ENCODE data around the gene LGALS7B. TPM values are rescaled to one million over a fixed set of nuclear protein-coding genes. Genes with fewer than 3 reads are reported as not detected.
"Not testable (repeated sequence)": the region's sequence is repeated elsewhere in the genome, so short reads cannot be mapped to it uniquely, and the experiment has no call there.

The LGALS7B gene
- total RNA-seq, 2 experiments from 2014 or later: not detected

DNA sequence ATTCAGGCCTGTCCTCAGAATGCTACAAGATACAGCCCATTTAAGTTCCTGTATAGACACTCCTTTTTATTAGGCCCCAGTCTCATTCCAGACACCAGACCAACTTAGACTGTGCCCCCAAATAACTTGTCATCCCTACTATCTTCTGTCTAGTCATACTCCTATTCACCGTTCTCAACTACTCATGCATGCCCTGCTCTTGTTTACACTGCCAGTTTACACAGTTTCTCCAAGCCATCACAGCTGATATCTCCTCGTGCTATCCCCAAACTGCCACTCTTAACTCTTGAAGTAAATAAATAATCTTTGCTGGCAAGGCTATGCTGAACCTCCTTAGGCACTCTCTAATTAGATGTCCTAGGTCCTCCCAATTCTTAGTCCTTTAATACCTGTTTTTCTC, 34.8 kb upstream of the LGALS7B start:
- H3K4me3 Mint-ChIP-seq; H3K36me3 Mint-ChIP-seq (ENCODE audit: low read depth); DNase-seq; H3K27ac Mint-ChIP-seq; H3K4me1 Mint-ChIP-seq (ENCODE audit: low read depth); H3K9me3 Mint-ChIP-seq; intact Hi-C loops (cut with micrococcal nuclease); H3K27me3 Mint-ChIP-seq (ENCODE audit: low read depth); CTCF ChIA-PET: not testable (repeated sequence)

DNA sequence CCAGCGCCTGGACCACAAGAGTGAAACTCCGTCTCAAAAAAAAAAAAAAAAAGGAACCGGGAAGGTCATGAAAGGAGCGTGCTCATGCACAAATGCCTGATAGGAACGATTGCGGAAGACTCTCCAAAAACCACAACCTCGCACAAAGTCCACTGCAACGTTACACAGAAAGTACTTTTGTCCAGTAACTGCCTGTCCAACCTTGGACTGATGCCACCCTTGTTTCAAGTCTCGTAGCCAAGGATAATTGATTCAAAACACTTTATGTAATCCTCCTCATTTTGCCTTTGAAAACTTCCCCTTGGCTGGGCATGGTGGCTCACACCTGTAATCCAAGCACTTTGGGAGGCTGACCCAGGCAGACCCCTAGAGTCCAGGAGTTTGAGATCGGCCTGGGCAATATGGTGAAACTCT, 29.4 kb upstream of the LGALS7B start:
- H3K4me1 Mint-ChIP-seq (ENCODE audit: low read depth): no peaks in the 10 kb centered on the region
- CTCF ChIA-PET: no interaction called here
- no peak overlapping the region for H3K27ac Mint-ChIP-seq
- no peaks in the 10 kb centered on the region for H3K36me3 Mint-ChIP-seq (ENCODE audit: low read depth)
- no peak overlapping the region for H3K4me3 Mint-ChIP-seq
- no peak for DNase-seq
- intact Hi-C loops (cut with micrococcal nuclease): no loop called here
- H3K9me3 Mint-ChIP-seq: no peaks in the 10 kb centered on the region
- H3K27me3 Mint-ChIP-seq (ENCODE audit: low read depth): no peaks in the 10 kb centered on the region

DNA sequence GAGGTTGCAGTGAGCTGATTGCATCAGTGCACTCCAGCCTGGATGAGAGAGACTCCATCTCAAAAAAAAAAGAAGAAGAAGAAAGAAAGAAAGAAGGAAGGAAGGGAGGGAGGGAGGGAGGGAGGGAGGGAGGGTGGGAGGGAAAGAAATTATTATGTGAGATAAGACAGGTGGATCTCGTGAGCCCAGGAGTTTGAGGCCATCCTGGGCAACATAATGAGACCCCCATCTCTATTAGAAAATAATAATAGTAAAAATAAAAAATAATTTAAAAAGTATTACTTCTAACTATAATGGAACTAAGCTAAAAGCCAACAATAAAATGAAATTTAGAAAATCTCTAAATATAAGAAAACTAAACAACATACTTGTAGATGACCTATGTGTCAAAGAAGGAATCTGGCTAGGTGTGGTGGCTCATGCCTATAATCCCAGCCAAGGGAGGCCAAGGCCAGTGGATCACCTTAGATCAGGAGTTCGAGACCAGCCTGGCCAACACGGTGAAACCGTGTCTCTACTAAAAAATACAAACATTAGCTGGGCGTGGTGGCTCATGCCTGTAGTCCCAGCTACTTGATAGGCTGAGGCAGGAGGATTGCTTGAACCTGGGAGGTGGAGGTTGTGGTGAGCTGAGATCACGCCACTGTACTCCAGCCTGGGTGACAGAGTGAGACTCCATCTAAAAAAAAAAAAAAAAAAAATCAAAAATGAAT, 28.0 kb upstream of the LGALS7B start:
- CTCF ChIA-PET: interaction anchor here (0.6 kb wide), 1 partner anchor 1538 kb away, joined by 3 read pairs; no protein-coding TSS in a partner anchor

DNA sequence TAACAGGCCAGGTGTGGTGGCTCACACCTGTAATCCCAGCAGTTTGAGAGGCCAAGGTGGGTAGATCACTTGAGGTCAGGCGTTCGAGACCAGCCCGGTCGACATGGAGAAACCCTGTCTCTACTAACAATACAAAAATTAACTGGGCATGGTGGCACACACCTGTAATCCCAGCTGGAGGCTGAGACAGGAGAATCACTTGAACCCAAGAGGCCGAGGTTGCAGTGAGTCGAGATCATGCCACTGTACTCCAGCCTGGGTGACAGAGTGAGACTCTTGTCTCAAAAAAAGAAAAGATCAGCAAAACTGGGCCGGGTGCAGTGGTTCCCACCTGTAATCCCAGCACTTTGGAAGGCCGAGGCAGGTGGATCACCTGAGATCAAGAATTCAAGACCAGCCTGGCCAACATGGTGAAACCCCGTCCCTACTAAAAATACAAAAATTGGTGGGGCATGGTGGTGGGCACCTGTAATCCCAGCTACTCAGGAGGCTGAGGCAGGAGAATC, 27.1 kb upstream of the LGALS7B start:
- H3K4me3 Mint-ChIP-seq; CTCF ChIA-PET; intact Hi-C loops (cut with micrococcal nuclease); H3K9me3 Mint-ChIP-seq; H3K27me3 Mint-ChIP-seq (ENCODE audit: low read depth); H3K36me3 Mint-ChIP-seq (ENCODE audit: low read depth); DNase-seq; H3K4me1 Mint-ChIP-seq (ENCODE audit: low read depth); H3K27ac Mint-ChIP-seq: not testable (repeated sequence)

More for the DNA sequence above, 28.0 kb upstream of the LGALS7B start:
- H3K4me1 Mint-ChIP-seq (ENCODE audit: low read depth); H3K4me3 Mint-ChIP-seq; H3K9me3 Mint-ChIP-seq; H3K27me3 Mint-ChIP-seq (ENCODE audit: low read depth); H3K36me3 Mint-ChIP-seq (ENCODE audit: low read depth); intact Hi-C loops (cut with micrococcal nuclease); H3K27ac Mint-ChIP-seq; DNase-seq: not testable (repeated sequence)

DNA sequence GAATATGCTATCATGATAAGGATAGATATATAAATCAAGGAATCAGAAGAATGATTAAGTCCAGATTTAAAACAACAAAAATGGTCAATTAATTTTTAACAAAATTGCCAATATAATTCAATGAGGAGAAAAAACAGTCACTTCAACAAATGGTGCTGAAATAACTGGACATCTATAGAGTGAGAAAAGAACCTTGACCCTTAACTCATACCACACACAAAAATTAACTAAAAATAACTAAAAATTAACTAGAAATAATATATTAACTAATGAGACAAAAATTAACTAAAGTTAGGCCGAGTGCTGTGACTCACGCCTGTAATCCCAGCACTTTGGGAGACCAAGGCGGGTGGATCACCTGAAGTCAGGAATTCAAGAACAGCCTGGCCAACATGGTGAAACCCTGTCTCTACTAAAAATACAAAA, 25.2 kb upstream of the LGALS7B start:
- no peaks in the 10 kb centered on the region for H3K9me3 Mint-ChIP-seq
- intact Hi-C loops (cut with micrococcal nuclease): no loop called here
- DNase-seq: no peak
- H3K4me1 Mint-ChIP-seq (ENCODE audit: low read depth): no peaks in the 10 kb centered on the region
- CTCF ChIA-PET: no interaction called here
- no peaks in the 10 kb centered on the region for H3K27me3 Mint-ChIP-seq (ENCODE audit: low read depth)
- H3K4me3 Mint-ChIP-seq: no peak overlapping the region
- H3K27ac Mint-ChIP-seq: no peak overlapping the region
- no peaks in the 10 kb centered on the region for H3K36me3 Mint-ChIP-seq (ENCODE audit: low read depth)

DNA sequence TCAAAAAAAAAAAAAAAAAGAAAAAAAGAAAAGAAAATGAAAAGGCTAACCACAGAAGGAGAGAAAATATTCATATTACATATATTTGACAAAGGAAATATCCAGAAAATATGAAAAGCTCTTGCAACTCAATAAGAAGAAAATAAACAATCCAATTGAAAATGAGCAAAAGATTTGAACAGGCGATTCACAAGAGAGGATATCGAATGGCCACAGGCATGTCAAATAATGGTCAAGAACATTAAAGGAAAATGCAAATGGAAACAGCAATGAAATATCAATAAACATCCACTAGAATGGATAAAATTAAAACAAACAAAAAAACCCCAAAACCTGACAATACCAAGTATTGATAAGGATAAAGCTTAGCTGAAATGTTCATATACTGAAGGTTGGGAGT, 23.8 kb upstream of the LGALS7B start:
- H3K4me1 Mint-ChIP-seq (ENCODE audit: low read depth): peaks cover 6% of the 10 kb centered on the region
- intact Hi-C loops (cut with micrococcal nuclease): no loop called here

DNA sequence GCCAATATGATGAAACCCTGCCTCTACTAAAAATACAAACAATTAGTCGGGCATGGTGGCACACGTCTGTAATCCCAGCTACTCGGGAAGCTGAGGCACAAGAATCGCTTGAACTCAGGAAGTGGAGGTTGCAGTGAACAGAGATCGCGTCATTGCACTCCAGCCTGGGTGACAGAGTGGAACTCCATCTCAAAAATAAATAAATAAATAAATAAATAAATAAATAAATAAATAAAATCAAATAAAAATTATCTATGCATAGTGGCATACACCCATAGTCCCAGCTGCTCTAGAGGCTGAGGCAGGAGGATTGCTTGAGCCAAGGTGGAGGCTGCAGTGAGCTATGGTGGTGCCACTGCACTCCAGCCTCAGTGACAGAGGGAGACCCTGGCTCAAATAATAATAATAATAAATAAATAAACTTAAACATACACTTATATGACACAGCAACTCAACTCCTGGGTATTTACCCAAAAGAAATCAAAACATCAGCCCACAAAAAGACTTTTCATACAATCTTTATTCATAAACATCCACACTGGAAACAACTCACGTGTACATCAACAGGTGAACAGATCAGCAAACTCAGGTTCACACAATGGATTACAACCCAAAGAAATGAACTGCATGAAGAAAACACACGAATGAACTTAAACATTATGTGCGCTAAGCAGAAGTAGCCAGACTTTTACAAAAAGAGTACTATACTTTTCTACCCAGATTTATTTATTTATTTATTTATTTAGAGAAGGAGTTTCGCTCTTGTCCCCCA, 22.5 kb upstream of the LGALS7B start:
- no peaks in the 10 kb centered on the region for H3K9me3 Mint-ChIP-seq
- no peak for DNase-seq
- CTCF ChIA-PET: no interaction called here
- no peaks in the 10 kb centered on the region for H3K36me3 Mint-ChIP-seq (ENCODE audit: low read depth)
- H3K27me3 Mint-ChIP-seq (ENCODE audit: low read depth): no peaks in the 10 kb centered on the region
- H3K4me3 Mint-ChIP-seq: no peak overlapping the region
- intact Hi-C loops (cut with micrococcal nuclease): no loop called here
- no peak overlapping the region for H3K27ac Mint-ChIP-seq
- H3K4me1 Mint-ChIP-seq (ENCODE audit: low read depth): peaks cover 6% of the 10 kb centered on the region

More for the DNA sequence above, 23.8 kb upstream of the LGALS7B start:
- no peaks in the 10 kb centered on the region for H3K9me3 Mint-ChIP-seq
- H3K27me3 Mint-ChIP-seq (ENCODE audit: low read depth): no peaks in the 10 kb centered on the region
- H3K27ac Mint-ChIP-seq: no peak overlapping the region
- H3K4me3 Mint-ChIP-seq: no peak overlapping the region
- H3K36me3 Mint-ChIP-seq (ENCODE audit: low read depth): no peaks in the 10 kb centered on the region
- no peak for DNase-seq
- CTCF ChIA-PET: no interaction called here

DNA sequence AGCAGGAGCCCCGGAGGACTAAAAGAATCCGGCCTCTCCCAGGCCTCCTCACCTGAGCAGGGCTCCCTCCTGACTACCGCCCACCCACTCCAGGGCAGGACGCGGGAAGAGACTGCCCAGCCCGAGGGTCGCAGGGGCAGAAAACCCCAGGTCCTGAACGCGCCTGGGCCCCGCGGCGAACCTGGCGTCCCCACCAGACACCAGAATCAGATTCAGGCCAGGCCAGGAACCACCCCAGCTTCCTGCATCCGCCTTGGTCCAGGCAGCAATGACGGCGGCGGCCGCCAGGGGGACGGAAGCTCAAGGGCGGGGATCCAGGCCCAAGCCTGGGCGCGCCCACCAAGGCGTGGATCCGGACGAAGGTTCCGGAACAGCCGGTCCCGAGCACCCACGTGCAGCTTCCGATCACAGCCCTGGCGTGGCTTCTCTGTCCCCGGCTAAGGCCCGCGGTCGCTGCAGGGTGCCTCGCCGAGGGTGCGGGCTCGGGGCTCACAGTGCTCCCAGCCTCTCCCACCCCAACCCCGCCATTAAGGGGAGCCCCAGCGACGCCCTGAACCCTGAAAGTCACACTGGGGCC, 19.3 kb upstream of the LGALS7B start:
- no peak overlapping the region for H3K27ac Mint-ChIP-seq
- H3K9me3 Mint-ChIP-seq: no peaks in the 10 kb centered on the region
- CTCF ChIA-PET: interaction anchor here (0.6 to 1.6 kb wide), 8 partner anchors 23 to 955 kb away, joined by 3 to 5 read pairs (median 4); no protein-coding TSS in a partner anchor
- H3K36me3 Mint-ChIP-seq (ENCODE audit: low read depth): no peaks in the 10 kb centered on the region
- intact Hi-C loops (cut with micrococcal nuclease): loop anchor here (2.0 kb wide), 1 partner anchor 61 kb away; the partner anchor contains the start of gene ECH1
- peaks cover 6% of the 10 kb centered on the region for H3K4me1 Mint-ChIP-seq (ENCODE audit: low read depth)
- DNase-seq: peak; percentile 91
- no peaks in the 10 kb centered on the region for H3K27me3 Mint-ChIP-seq (ENCODE audit: low read depth)
- H3K4me3 Mint-ChIP-seq: peak overlapping the region; percentile 47

DNA sequence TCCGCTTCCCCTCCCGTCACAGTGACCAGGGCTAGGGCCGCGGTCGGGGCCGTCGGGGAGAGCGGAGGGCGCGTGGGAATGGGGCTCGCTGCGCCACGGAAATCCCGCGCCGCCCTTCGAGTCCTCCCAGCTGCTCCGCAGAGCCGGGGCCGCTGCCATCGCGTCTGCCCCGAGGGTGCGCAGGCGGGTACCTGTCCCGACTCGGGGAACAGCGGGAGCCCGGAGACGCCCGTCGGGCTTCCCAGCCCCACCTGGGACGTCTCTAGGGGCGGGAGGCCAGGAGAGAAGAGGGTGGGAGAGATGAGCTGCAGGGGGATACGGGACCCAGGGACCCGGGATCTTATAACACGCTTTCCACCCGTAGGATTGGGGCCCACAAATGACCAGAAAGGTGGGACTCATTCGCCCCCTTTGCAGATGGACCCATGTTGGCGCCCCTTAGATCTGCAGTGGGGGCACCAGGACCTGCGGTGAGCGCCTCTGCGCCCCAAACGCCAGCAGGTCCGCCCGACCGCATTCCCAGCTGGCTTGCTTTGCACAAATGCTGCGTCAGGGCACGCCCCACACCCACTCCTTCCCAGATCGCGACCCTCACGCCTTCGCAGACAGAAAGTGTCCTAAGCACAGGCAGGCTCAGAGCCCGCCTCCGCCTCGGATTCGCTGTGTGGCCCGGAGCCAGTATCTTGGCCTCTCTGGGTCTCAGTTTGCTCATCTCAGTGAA, 18.6 kb upstream of the LGALS7B start:
- DNase-seq; H3K4me1 Mint-ChIP-seq (ENCODE audit: low read depth); H3K27me3 Mint-ChIP-seq (ENCODE audit: low read depth); H3K4me3 Mint-ChIP-seq; H3K27ac Mint-ChIP-seq; H3K36me3 Mint-ChIP-seq (ENCODE audit: low read depth); H3K9me3 Mint-ChIP-seq; intact Hi-C loops (cut with micrococcal nuclease): not testable (repeated sequence)
- CTCF ChIA-PET: interaction anchor here (1.2 to 1.6 kb wide), 4 partner anchors 23 to 161 kb away, joined by 3 to 5 read pairs (median 4); no protein-coding TSS in a partner anchor

DNA sequence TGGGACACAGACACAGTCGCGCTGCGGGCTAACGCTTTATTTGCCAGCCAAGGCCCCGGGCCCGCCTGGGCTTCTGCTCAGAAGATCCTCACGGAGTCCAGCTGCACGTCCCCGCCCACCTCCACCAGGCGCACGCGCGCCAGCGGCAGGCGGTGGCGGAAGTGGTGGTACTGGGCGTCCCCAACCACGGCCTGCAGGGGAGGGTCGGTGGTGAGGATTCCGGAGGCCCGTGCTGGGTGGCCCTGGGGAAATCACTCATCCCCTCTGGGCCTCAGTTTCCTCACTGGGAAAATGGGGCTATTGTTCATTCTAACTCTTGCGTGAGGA, 18.1 kb upstream of the LGALS7B start:
- DNase-seq; H3K27ac Mint-ChIP-seq; H3K27me3 Mint-ChIP-seq (ENCODE audit: low read depth); H3K36me3 Mint-ChIP-seq (ENCODE audit: low read depth); H3K9me3 Mint-ChIP-seq; intact Hi-C loops (cut with micrococcal nuclease); CTCF ChIA-PET; H3K4me3 Mint-ChIP-seq; H3K4me1 Mint-ChIP-seq (ENCODE audit: low read depth): not testable (repeated sequence)

DNA sequence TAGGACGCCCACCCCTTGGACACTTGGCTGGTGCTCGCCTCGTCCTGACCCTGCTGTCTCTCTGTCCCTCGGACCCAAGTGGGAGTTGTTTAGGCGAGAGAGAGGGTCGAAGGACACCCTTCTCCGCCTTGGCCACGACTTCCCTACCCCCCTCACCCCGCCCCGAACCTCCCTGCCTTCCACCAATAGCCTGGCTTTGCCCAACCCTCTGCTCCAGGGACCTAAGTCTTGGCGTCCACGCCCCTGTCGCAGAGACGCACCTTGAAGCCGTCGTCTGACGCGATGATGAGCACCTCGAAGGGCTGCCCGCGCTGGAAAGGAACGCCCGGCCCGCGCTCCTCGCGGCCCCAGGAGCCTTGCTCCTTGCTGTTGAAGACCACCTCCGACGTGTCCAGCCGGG, 17.4 kb upstream of the LGALS7B start:
- H3K4me1 Mint-ChIP-seq (ENCODE audit: low read depth); CTCF ChIA-PET; intact Hi-C loops (cut with micrococcal nuclease); H3K4me3 Mint-ChIP-seq; H3K27me3 Mint-ChIP-seq (ENCODE audit: low read depth); DNase-seq; H3K9me3 Mint-ChIP-seq; H3K36me3 Mint-ChIP-seq (ENCODE audit: low read depth); H3K27ac Mint-ChIP-seq: not testable (repeated sequence)

DNA sequence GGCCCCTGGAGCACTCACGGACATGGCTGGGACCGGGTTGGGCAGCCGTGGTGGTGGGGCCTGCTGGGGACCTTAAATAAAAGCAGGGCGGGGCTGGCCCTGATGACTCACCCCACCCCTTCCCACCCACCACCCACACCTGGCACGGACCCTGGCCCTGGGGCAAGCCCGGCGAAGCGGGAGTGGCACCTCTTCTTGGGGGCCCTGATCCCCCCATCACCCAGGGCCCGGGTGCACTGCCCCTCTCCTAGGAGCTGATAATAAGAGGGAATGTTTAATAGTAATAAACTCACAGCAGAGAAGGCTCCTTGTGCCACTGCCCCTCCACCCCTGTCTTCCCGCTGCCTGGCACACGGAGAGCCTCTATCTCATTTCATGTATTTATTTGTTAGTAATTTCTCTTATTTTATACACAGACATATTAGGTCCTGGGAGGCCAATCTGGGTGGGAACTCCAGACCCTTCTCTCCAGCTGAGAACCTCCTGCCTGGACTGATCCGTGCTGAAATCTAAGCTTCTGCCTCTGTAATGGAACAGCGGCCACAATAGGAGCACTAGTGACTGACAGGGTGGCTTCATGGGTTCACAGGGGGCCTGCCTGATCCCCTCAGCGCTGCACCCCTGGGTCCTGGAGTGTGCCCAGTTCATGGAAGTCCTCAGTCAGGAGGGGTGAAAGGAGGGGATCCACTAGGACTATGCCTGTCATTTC, 15.4 kb upstream of the LGALS7B start, which contains the start of gene LGALS7:
LGALS7 (minus strand) TSS at position 49 of the 709 bp plus-strand sequence; CDS start at position 24, 25 bp downstream.
- intact Hi-C loops (cut with micrococcal nuclease): no loop called here
- no peak within 1 kb of the TSS for H3K4me3 Mint-ChIP-seq
- H3K9me3 Mint-ChIP-seq: no peaks in the 10 kb centered on the region
- H3K36me3 Mint-ChIP-seq (ENCODE audit: low read depth): no peaks in the 10 kb centered on the region
- peaks cover 6% of the 10 kb centered on the region for H3K4me1 Mint-ChIP-seq (ENCODE audit: low read depth)
- CTCF ChIA-PET: no interaction called here
- DNase-seq: no peak
- H3K27me3 Mint-ChIP-seq (ENCODE audit: low read depth): no peaks in the 10 kb centered on the region
- no peak within 1 kb of the TSS for H3K27ac Mint-ChIP-seq

All from activated naive CD4-positive, alpha-beta T cell treated with anti-CD3 and anti-CD28 coated beads for 36 hours (primary cell).